Amygdala (tissue), 56 donors: Measurements from ENCODE around the gene OPA3.
A peak's percentile ranks its signal among the peaks of the same experiment; 100 is the strongest.

Source experiments
- DNase-seq, 56 donors: peaks; one replicate each; lab custom pipeline; 2025; lab: John Stamatoyannopoulos, UW

The OPA3 gene

DNA sequence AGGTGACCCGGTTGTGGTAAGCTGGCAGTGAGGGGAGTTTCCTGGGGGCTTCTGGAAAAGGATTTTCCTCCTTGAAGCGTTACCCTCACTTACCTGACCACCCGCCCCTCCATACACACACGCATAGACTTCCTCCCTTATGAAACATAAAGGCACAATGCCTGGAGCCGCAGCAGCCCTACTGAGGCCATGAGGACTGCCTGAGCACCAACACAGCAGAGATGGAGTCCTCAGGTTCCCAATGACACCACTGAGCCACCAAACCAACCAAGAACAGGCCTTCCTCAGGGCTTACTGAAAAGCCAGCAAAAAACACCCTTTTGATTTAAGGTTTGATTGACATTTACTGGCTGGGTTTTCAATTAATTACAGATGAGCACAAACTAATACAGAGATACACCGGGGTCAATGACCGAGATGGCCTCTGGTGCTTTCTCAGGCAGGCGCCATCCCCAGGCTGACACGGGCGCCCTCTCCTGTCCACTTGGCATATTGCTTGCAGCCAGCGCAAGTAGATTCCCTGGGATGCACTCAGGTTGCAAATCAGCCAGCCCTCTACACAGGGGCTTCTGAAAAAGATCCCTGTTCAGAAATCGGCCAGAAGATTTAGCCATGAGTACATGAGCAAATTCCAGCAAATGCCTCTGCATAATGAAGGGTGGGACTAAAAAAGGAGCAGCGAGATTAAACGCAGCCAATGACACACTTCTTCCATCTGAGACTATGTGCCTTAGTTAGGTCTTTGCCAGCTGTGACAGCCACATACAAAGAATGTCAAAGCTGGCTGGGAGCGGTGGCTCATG is 14.8 kb downstream of the OPA3 start:
- peak in 21 of 56 donors; percentile 2 to 69 (median 16) for DNase-seq

DNA sequence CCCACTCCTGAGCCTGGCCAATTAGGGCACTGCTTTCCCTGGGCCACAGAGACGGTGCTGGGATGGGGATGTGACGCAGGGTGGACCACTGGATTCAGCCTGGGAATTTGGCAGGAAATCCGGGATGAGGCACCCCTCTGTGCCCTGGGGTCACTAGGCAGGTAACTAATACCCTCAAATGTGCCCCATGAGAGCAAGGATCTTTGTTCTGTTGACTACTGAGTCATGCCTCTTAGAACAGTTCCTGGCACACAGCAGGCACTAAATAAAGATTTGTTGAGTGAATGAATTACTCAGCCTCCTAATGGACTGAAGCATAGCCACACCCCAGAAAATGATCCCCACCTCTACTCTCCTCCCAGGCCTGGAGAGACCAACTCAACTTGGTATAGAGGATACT is 15.9 kb downstream of the OPA3 start:
- DNase-seq, result no peak

DNA sequence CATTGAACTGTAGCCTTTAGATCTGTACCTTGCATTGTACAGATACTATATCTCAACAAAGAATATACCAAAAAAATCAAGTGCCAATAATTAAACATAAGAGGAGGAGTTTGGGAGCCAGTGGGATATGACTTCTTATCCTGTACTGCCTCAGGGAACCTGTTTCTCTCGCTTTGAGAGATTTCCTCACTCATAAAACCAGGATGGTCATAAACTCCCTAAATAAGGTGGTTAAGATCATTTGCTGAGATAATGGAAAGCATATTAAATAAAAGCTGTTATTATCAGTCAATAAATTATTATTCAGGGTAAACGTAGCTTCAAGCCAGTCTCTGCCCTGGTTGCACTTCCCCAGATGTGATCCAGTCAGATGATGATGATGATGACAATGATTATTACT is 17.0 kb downstream of the OPA3 start:
- DNase-seq, result no peak

DNA sequence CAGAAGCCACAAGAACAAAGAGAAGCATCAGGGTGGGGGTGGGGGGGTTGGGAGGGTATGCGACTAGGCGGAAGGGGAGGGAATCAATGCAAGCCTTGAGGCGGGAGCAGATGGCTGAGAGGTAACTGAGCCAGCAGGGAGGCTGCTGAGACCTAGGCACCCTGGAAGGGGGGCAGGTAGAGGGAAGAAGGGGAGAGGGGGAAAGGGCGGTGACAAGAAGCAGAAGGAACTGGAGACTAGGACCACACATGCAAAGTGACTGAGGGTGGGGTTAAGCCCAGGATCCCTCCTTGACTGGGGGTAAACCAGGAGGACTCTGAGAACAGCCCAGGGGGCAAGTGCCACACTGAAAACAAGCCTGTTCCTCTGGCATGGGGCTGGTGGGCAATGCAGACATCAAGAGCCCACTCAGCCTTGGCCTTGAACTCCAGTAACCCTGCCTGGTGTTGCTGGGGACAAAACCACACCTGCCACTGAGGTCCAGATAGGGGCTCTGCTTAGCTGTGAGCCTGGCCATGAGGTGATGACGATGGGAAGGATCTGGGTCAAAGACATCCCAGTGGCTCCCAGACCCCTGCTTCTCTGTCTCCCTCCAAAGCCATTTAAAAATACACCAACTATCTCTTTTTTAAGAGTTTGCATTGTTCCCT is 20.3 kb downstream of the OPA3 start:
- no peak for DNase-seq

DNA sequence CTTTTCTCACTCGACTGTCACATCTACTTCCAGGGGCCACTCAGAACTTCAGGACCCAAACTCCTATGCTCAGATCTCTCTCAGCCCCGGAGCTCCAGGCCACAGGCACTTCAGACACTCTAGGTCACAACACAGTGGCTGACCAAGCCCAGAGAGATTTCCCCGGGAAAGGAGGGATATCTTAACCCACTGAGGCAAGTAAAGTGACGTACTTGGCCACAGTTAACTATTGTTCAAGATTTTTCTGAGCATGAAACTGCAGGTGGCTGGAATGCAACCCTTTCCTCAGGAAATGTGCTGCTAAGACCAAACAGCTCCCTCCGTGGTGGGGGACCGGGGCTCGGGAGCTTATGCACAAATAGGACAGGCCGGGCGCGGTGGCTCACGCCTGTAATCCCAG is 23.9 kb downstream of the OPA3 start:
- DNase-seq, result no peak

DNA sequence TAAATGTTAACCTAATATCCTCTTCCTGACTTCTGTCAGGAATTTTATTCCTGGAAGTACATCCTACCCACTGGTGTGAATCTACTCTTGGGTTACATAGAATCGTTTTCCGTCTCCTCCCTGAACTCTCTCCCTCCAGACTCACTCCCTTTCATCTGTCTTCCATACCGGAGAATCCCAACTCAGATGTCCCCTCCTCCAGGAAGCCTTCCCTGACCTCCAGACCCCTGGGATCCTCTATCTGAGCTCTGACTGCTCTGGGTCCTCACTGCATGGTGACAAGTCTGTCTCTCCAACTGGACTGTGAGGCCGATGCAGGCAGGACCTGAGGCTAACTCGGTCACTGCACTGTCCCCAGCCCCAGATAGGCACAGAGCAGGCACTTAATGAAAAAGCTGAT is 24.6 kb downstream of the OPA3 start:
- DNase-seq, result no peak

DNA sequence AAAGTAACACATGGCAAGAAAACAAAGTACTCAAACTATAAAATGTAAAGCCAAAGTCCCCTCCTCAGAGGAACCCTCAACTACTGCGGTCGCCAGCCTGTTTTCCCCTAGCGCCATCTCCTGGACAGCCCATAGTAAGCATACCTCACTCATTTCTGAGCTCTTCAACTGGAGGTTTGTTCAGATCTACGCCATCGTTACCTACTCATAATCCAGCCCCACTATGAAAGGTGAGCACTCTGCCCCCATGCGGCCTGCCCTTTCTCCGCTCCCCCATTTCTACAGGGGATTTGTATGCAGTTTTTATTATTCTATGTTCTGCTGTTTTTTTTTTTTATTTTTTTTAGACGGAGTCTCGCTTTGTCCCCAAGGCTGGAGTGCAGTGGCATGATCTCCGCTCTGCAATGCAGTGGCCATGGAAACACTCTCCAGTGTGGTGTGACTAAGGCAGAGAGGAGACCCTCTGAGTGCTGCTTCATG is 26.2 kb downstream of the OPA3 start:
- DNase-seq, result peak in 32 of 56 donors; percentile 3 to 68 (median 20)

DNA sequence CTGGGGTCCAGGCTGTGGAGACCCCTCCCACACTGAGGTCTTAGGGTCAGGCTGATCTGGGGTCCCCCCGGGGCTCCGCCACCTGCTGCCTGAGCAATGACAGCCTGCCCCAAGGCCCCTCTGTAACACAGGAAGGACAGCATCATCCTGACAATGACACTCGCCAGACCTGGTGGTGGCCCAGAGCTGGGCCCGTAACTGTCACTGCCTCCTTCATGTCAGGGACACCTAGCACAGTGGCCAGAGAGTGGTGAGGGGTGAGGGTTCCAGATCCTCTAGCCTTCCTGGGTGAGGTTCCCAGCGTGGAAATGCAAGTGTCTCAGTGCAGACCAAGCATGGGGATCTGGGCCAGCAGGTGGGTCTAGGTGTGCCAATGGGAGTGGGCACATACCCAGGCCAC is 27.8 kb downstream of the OPA3 start:
- DNase-seq, result no peak

DNA sequence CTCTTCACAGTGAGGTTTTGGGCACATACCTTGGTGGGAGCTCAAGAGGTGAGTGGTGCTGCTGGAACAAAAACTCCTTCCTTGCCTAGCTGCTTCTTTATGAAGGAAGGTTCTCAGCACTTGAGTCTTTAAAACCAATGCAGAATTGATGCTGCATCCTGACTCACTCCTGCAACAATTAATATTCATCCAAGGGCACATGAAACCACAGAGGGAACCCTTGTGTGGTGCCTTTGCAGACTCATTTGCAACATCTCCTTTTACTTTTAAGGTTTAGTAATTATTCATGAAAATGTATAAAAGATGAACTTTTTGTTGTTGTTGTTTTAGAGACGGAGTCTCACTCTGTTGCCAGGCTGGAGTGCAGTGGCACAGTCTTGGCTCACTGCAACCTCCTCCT is 30.1 kb downstream of the OPA3 start:
- no peak for DNase-seq

DNA sequence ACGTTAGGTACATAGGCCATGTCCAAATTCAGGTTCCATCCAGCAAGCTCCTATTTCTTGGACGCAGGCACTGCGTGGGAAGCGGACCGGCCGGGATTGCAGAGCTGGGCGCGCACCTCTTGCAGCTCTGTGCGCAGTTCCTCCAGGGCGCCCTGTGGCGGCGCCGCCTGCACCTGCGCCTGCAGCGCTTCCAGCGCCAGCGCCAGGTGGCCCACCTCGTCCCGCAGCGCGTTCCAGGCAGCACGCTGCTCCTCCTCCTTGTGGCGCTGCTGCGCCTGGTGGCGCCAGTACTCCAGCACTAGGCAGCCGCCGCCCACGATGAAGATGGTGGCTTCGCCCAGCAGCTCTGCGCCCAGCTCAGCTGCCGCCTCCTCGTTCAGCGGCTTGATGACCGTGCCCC is 31.1 kb downstream of the OPA3 start:
- DNase-seq, result peak in 8 of 56 donors; percentile 1 to 19 (median 10)

DNA sequence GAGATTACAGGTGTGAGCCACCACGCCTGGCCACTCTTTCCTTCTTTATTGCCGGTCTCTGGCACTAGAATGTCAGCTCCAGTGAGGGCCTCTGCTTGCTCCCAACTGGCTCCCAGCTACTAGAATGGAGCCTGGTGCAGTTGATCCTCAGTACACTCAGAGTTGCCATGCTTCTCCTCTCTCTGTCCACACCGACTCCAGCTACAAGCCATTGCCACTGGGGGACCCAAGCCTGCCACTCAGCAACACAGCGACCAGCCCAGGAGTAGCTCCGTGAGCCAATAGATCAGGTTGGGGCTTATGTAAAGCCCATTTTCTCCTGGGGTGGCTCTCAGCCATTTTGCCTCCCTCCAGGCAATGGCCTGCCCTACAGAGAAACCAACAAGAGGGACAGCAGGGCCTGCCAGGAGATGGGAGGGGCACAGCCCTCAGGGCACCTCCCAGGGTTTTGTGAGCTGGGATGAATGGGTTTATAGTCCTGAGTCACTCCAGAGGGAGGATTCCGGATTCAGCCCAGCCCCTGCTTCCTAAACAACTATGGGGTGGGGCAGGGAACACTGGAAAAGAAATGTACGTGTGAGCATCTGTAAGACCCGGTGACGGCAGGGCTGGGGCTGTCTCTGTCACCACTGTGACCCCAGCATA is 36.5 kb downstream of the OPA3 start:
- DNase-seq, result peak in 1 of 56 donors; percentile 10

DNA sequence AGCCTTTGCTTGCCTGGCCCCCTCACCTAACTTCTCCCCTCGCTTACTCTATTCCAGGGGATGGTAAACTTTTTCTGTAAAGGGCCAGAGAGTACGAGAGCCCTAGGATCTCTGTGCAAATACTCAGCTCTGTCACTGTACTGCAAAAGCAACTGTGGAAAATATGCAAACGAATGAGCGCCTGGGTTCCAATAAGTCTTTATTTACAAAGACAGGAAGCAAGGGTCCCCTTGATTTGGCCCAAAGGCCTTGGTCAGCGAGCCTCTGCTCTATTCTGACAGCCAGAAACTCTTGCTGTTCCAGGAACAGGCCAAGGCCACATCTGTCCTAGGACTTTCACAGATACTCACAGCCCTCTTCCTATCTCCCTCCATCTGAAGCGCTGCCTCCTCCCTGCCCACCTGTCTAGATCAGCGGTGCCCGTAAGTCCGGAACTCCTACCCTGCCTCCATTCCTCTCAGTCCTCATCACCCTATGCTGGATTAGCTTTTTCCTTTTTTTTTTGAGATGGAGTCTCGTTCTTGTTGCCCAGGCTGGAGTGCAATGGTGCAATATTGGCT is 37.3 kb downstream of the OPA3 start:
- DNase-seq, result no peak

DNA sequence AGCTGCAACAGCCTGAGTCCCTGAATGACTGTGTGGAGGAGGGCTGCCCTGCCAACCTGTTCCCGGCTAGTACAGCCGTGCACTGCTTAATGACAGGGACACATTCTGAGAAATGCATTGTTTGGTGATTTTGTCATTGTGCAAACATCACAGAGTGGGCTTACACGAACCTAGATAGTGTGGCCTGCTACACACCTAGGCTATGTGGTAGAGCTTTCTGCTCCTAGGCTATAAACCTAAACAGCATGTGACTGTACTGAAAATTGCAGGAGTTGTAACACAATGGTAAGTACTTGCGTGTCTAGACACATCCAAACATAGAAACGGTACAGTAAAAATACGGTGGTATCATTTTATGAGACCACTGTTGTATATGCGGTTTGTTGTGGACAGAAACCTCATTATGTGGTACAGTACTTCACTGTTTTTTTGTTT is 42.4 kb downstream of the OPA3 start:
- DNase-seq, result no peak

DNA sequence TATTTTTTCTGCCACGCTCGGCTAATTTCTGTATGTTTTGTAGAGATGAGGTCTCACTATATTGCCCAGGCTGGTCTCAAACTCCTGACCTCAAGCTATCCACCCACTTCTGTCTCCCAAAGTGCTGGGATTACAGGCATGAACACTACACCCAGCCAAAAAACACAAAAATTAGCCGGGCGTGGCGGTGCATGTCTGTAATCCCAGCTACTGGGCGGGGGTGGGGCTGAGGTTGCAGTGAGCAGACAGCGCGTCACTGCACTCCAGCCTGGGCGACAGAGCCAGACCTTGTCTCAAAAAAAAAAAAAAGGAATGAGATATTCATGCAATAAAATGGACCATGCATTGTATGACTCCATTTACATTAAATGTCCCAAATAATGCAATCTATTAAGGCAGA is 45.1 kb downstream of the OPA3 start:
- DNase-seq, result no peak

DNA sequence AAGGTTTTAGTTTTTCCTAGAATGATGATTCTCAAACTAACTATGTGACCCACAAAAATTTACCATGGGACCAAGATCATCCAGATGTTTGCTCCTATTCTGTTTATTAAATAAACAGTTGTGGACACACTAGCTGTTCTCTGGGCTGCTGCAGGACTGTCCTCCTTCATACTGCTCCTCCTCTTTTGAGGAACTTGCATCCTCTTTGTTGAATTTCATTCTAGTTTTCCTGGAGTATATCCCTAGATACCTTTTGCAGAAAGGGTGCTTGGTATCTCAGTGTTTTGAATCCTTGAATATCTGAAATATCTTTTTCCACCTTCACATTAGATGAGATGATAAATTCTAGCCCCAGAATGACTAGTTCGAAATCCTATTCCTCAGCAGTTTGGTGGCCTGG is 53.3 kb downstream of the OPA3 start:
- no peak for DNase-seq

DNA sequence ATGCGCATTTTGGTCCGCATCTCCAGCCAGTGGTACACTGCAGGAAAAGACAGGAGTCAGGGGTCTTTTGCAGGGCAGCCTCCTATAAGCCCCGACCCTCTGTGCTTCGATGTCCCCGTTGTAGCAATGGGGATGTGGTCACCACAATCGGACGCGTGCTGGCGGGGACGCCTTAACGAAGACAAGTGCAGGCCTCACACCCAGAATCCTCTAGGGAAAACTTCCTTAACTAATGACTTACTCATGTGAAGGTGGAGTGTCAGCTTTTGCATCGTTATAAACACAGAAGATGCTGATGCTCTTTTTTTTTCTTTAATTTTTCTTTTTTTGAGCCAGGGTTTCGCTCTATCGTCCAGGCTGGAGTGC is 55.2 kb downstream of the OPA3 start:
- no peak for DNase-seq

DNA sequence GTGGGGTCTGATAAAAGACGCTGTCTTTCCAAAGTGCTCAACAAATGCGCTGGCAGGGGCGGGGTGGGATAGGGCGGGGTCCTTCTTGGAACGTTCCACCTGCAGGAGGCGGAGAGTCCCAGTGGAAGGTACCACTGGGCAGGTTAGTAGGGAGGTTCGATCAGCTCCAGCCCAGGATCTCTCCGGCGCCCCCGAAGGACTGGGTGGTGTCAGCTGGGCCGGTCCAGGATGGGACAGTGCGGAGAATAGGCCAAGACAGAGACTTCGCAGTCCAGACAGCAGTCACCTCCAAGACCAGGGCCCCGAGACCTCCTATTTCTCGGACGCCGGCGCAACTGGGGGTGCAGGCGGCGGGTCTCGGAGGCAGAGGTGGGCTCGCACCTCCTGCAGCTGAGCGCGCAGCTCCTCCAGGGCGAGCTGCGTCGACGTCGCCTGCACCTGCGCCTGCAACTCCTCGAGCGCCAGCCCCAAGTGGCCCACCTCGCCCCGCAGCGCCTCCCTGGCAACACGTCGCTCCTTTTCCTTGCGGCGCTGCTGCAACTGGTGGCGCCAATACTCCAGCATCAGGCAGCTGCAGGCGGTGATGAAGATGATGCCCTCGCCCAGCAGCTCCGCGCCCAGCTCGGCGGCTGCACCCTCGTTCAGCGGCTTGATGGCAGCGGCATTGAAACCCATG is 55.7 kb downstream of the OPA3 start:
- peak in 41 of 56 donors; percentile 15 to 76 (median 45) for DNase-seq

DNA sequence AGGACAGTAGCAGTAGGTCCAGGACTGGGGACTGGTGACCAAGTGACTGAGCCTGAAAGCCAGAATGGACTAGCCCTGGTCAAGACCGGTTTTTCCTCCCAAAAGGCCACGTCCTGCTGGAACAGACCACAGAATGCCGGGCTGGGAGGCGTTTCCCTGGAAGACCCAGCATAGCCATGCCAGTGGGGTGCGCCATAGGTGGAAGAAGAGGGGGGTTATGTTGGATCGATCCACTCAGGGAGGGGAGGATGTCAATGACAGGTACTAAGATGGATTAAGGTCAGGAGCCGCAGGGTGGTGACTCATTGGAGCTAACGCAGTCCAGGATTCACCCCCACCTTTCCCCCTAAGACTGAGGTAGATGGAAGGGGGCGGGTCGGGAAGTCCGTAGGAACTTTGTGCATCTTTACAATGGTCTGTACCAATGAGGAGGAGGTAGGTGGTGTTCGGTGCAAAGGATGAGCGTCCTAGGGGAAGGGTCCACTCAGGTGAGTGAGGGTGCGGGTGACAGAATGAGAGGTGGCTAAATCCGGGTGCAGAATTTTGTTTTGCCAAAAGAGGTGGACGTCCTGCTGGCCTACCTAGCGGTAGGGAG is 56.4 kb downstream of the OPA3 start:
- DNase-seq, result peak in 7 of 56 donors; percentile 3 to 58 (median 28)

DNA sequence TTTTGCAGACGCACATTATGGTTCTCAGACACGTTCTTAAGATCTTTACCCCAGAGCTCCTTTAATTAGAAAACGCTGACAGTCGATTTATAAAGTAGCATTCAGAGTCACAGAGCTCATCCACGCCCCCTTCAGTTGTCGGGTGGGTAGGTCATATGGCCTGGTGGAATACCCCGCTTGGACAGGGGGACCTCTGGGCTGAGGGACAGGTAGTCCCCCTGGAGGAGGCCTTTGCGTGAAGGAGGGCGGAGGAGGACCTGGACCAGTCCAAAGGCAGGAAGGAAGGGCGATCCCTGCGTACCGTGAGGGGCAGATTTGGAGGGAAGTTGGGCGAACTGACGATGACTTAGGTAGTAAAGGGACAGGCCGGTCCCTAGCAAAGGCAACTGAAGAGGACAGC is 56.9 kb downstream of the OPA3 start:
- DNase-seq, result no peak

DNA sequence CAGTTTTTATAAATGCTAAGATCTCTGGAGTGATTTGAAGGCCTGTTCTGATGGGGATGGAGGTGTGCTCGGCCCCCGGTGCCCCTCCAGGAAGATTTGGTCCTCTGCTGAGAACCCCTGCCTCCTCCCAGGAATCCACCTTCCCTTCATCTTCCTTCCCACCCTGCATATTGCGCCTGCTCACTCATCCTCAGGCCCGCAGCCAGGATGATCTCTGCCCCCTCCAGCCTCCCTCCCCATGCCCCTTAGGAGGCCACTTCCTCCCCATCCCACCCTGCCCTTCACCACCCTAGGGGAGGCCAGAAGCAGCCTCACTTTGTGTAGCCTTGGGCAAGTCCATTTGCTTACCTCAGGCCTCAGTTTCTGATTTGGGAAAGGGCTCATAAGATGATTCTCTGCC is 57.6 kb downstream of the OPA3 start:
- DNase-seq, result no peak
